ENCODE results near the gene WBP2.
A peak's percentile ranks its signal among the peaks of the same experiment; 100 is the strongest.

- TF ChIP-seq CTCF (IDR thresholded peaks at IDR 0.05) = no peak
- TF ChIP-seq POLR2AphosphoS5 (IDR thresholded peaks at IDR 0.05) = peak in 1 of 3 donors; percentile 55
These were observed 910 bp downstream of the WBP2 start for GRCh38 chr17:75854101-75854748.

Measured in transverse colon (tissue), 4 donors.